Esophagus muscularis mucosa (tissue), 4 donors: ENCODE results near the gene STOX1. TPM values are rescaled to one million over a fixed set of nuclear protein-coding genes. Genes with fewer than 3 reads are reported as not detected.

Experiments
- DNase-seq: peaks from one replicate; pipeline ENCODE4 v3.0.0-alpha.2; 2017; ENCODE audit errors: extremely low spot score
- H3K27ac ChIP-seq, 4 donors: fragments of 200-600 bp; sonication (generic); replicated peaks in 1 of 4; 1 replicate in 3 of 4; 2 replicates in 1 of 4; pipeline ENCODE4 v1.5.1; 2016 to 2019; ENCODE audit warnings: mild to moderate bottlenecking in 1 of 4
- H3K27me3 ChIP-seq, 4 donors: fragments of 200-600 bp; sonication (generic); one replicate each; pipeline versions ENCODE4 v1.5.1 to v1.6.0; 2016 to 2019
- H3K36me3 ChIP-seq, 4 donors: fragments of 200-600 bp; sonication (generic); one replicate each; pipeline ENCODE4 v1.5.1; 2016 to 2019
- H3K4me1 ChIP-seq, 4 donors: fragments of 200-600 bp; sonication (generic); one replicate each; pipeline ENCODE4 v1.5.1; 2016 to 2019
- H3K4me3 ChIP-seq, 4 donors: fragments of 200-600 bp; sonication (generic); 1 replicate in 2 of 4; 2 replicates in 2 of 4; pipeline ENCODE4 v1.5.1; 2016 to 2019; ENCODE audit warnings: mild to moderate bottlenecking in 4 of 4, moderate library complexity in 1 of 4
- H3K9me3 ChIP-seq, 4 donors: fragments of 200-600 bp; sonication (generic); 1 replicate in 3 of 4; 2 replicates in 1 of 4; pipeline ENCODE4 v1.5.1; 2016 to 2019
- CTCF ChIP-seq, 3 experiments: fragments of 200-600 bp in 2 of 3; fragments of 450-650 bp in 1 of 3; sonication (generic) in 2 of 3; IDR thresholded peaks; one replicate each; pipeline ENCODE4 v1.5.1; 2017 to 2019; ENCODE audit warnings: antibody characterized with exemption in 3 of 3, mild to moderate bottlenecking in 2 of 3, moderate library complexity in 1 of 3
- EP300 ChIP-seq: sonication (generic); formaldehyde crosslinking; IDR thresholded peaks from one replicate; pipeline ENCODE4 v1.6.1; 2017; ENCODE audit warnings: antibody characterized with exemption
- POLR2A ChIP-seq: fragments of 450-650 bp; IDR thresholded peaks from one replicate; pipeline ENCODE4 v1.6.1; 2017; ENCODE audit warnings: antibody characterized with exemption, moderate library complexity, mild to moderate bottlenecking, low read depth
- POLR2AphosphoS5 ChIP-seq, 2 donors: sonication (generic); formaldehyde crosslinking; IDR thresholded peaks; one replicate each; pipeline ENCODE4 v1.6.1; 2017; ENCODE audit warnings: antibody characterized with exemption in 2 of 2
- WGBS: methylation state at CpG from one replicate; pipeline ENCODE4 v1.1.5; 2018; 5-methylcytosine and 5-hydroxymethylcytosine counted together
- intact Hi-C: fragments of 100-400 bp; cut with DNase I; formaldehyde crosslinking; loops from one replicate; pipeline ENCODE4 v1.15.1; 2023
- total RNA-seq, 4 donors: library from RNA; depleted of rRNA; stranded (reverse); fragments of >200 nt; gene quantifications; one replicate each; pipeline versions ENCODE4 v1.1.0 to v1.2.1, GENCODE V29; 2016

The STOX1 gene
- total RNA-seq, 4 donors from 2014 or later = 3.0 to 13.6 (median 10.0) TPM

DNA sequence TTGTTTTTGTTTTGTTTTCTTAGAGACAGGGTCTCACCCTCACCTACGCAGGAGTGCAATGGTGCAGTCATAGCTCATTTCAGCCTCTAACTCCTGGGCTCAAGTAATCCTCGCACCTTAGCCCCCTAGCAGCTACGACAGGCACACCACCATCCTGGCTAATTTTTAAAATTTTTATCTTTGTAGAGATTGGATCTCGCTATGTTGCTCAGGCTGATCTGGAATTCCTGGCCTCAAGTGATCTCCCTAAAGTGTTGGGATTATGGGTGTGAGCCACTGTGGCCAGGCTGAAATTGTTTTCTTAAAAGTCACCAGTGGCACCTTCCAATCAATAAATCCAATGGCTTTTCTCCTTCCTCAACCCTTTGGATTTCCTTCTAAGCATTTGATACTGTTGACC is 52.9 kb downstream of the STOX1 start:
- no peak for DNase-seq
- H3K9me3 ChIP-seq = no peaks in the 10 kb centered on the region
- WGBS = 92% methylated on average over 4 of the region's 4 CpGs
- intact Hi-C loops = no loop called here
- no peak overlapping the region for H3K27ac ChIP-seq
- no peak overlapping the region for H3K4me3 ChIP-seq
- no peaks in the 10 kb centered on the region for H3K36me3 ChIP-seq
- peaks cover 0 to 15% (median 3%) of the 10 kb centered on the region in 4 donors for H3K4me1 ChIP-seq
- TF ChIP-seq EP300 (no peak), POLR2A (no peak), POLR2AphosphoS5 (IDR thresholded peaks at IDR 0.05) (no peak), CTCF (IDR thresholded peaks at IDR 0.05) (no peak)
- no peaks in the 10 kb centered on the region for H3K27me3 ChIP-seq

- TF ChIP-seq EP300 = no peak
- TF ChIP-seq POLR2AphosphoS5 (IDR thresholded peaks at IDR 0.05) = no peak
- TF ChIP-seq CTCF (IDR thresholded peaks at IDR 0.05) = no peak
- TF ChIP-seq POLR2A = no peak
- intact Hi-C loops = loop anchor here (5.0 kb wide), 2 partner anchors 103 to 343 kb away; no protein-coding TSS in a partner anchor
- Histone ChIP-seq H3K4me1 (peaks cover 1 to 7% (median 6%) of the 10 kb centered on the region in 4 donors), H3K27me3 (no peaks in the 10 kb centered on the region), H3K36me3 (no peaks in the 10 kb centered on the region), H3K4me3 (no peak overlapping the region), H3K9me3 (no peaks in the 10 kb centered on the region), H3K27ac (no peak overlapping the region)
- no peak for DNase-seq
- 96% methylated on average over 2 of the region's 2 CpGs for WGBS
These were observed 67.7 kb downstream of the STOX1 start for GRCh38 chr10:68895041-68895440.

DNA sequence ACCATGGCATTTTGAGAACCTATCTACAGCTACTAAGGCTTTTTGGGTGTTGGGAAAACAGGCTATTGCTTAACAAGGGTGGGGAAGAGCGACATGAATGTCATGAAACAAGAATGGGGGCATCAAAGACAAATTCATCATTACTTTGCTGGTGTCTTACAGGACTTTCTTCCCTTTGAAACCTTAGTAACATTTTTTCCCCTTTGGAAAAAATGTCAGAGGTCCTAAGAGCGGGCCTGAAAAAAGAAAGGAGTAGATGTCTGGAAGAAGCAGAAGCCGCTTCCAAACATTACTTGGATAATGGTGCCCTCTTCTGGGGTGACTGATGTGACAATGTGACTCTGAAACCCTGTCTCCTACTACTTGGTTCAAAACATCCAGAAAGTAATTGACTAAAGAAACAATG is 70.0 kb downstream of the STOX1 start:
- DNase-seq = no peak
- TF ChIP-seq CTCF (IDR thresholded peaks at IDR 0.05) (peak; percentile 45 to 69 (median 52)), EP300 (no peak)
- no peak overlapping the region for H3K27ac ChIP-seq
- H3K4me1 ChIP-seq = peaks cover 8 to 21% (median 17%) of the 10 kb centered on the region in 4 donors
- H3K4me3 ChIP-seq = no peak overlapping the region
- intact Hi-C loops = loop anchor here (5.0 kb wide), 2 partner anchors 105 to 345 kb away; no protein-coding TSS in a partner anchor
- 34% methylated on average over 3 of the region's 3 CpGs for WGBS
- no peaks in the 10 kb centered on the region for H3K9me3 ChIP-seq
- H3K36me3 ChIP-seq = no peaks in the 10 kb centered on the region
- H3K27me3 ChIP-seq = no peaks in the 10 kb centered on the region

DNA sequence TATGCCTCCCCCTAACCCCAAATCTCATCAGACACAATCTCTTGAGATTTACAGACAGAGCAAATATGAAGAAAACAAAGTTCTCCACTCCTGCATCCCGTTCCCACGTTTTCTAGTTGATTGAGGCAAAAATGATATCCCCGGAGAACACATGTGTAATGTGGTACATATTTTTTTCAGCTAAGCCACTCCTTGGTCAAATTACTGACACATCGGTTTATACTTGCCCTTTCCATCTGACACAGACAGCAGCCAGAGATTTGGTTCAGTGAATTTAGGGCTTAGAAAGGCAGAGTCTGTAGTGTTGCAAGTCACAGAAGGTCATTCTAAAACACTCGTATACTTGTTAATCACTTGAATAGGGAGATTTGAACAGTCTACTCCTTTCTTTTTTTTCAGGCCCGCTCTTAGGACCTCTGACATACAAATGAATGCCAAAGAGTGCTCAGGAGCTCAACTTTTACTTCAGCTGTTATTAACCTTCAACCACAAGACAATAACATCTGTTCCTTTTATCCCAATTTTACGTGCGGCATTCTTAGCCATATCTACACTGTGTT is 71.9 kb downstream of the STOX1 start:
- WGBS = 90% methylated on average over 8 of the region's 8 CpGs
- Histone ChIP-seq H3K27ac (no peak overlapping the region), H3K9me3 (no peaks in the 10 kb centered on the region), H3K4me1 (peaks cover 18 to 40% (median 36%) of the 10 kb centered on the region in 4 donors), H3K36me3 (no peaks in the 10 kb centered on the region), H3K27me3 (no peaks in the 10 kb centered on the region), H3K4me3 (no peak overlapping the region)
- TF ChIP-seq POLR2A = no peak
- TF ChIP-seq POLR2AphosphoS5 (IDR thresholded peaks at IDR 0.05) = no peak
- TF ChIP-seq EP300 = no peak
- no peak for TF ChIP-seq CTCF (IDR thresholded peaks at IDR 0.05)
- intact Hi-C loops = loop anchor here (2.0 to 5.0 kb wide), 3 partner anchors 72 to 347 kb away; partner anchors contain the start of gene STOX1
- no peak for DNase-seq
